Measurements from ENCODE around the gene PGAP3. TPM values are rescaled to one million over a fixed set of nuclear protein-coding genes. Genes with fewer than 3 reads are reported as not detected.
A peak's percentile ranks its signal among the peaks of the same experiment; 100 is the strongest.

Gene PGAP3
- total RNA-seq, 1 donor from 2014 or later: 12.2 TPM

- no peak for FAIRE-seq
- peak overlapping the region; percentile 64 for H2AFZ ChIP-seq (ENCODE audit: low read depth, low read length)
- no peak for TF ChIP-seq EZH2 (IDR thresholded peaks at IDR 0.05; ENCODE audit: insufficient read depth, low read length)
- TF ChIP-seq, protein P1, sequence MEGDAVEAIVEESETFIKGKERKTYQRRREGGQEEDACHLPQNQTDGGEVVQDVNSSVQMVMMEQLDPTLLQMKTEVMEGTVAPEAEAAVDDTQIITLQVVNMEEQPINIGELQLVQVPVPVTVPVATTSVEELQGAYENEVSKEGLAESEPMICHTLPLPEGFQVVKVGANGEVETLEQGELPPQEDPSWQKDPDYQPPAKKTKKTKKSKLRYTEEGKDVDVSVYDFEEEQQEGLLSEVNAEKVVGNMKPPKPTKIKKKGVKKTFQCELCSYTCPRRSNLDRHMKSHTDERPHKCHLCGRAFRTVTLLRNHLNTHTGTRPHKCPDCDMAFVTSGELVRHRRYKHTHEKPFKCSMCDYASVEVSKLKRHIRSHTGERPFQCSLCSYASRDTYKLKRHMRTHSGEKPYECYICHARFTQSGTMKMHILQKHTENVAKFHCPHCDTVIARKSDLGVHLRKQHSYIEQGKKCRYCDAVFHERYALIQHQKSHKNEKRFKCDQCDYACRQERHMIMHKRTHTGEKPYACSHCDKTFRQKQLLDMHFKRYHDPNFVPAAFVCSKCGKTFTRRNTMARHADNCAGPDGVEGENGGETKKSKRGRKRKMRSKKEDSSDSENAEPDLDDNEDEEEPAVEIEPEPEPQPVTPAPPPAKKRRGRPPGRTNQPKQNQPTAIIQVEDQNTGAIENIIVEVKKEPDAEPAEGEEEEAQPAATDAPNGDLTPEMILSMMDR (IDR thresholded peaks at IDR 0.05; ENCODE audit: insufficient read depth, low read depth, low read length): no peak
- peaks cover 72% of the 10 kb centered on the region for H3K27me3 Mint-ChIP-seq (ENCODE audit: low read depth, unreplicated experiment)
- no peak overlapping the region for H3K4me3 ChIP-seq (ENCODE audit: insufficient read depth, low read depth, low read length)
- peaks cover 34% of the 10 kb centered on the region for H3K27me3 ChIP-seq (ENCODE audit: insufficient read depth, low read length)
- H3K4me1 Mint-ChIP-seq (ENCODE audit: low read depth, unreplicated experiment): no peaks in the 10 kb centered on the region
- H3K36me3 Mint-ChIP-seq (ENCODE audit: low read depth, unreplicated experiment): no peaks in the 10 kb centered on the region
- H3K27ac Mint-ChIP-seq (ENCODE audit: unreplicated experiment): no peak overlapping the region
- H3K27ac ChIP-seq (ENCODE audit: low read depth, low read length): no peak overlapping the region
- H3K36me3 ChIP-seq (ENCODE audit: insufficient read depth, low read length): no peaks in the 10 kb centered on the region
- H3K4me1 ChIP-seq (ENCODE audit: insufficient read depth, low read length): peaks cover 13% of the 10 kb centered on the region
- no peak overlapping the region for H3K4me3 Mint-ChIP-seq (ENCODE audit: unreplicated experiment)
- no peaks in the 10 kb centered on the region for H3K79me2 ChIP-seq (ENCODE audit: insufficient read depth, low read length)
- H3K9me3 ChIP-seq (ENCODE audit: insufficient read depth, low read depth, low read length): no peaks in the 10 kb centered on the region
- H3K9me3 Mint-ChIP-seq (ENCODE audit: unreplicated experiment): no peaks in the 10 kb centered on the region
- peak overlapping the region; percentile 71 for H3K4me2 ChIP-seq (ENCODE audit: low read length)
- DNase-seq (ENCODE audit: low read depth): no peak
- H3K9ac ChIP-seq (ENCODE audit: low read length): no peak overlapping the region
- no peaks in the 10 kb centered on the region for H4K20me1 ChIP-seq (ENCODE audit: insufficient read depth, low read length)
Measured at GRCh38 chr17:39622380-39623006, 65.4 kb downstream of the PGAP3 start.

DNA sequence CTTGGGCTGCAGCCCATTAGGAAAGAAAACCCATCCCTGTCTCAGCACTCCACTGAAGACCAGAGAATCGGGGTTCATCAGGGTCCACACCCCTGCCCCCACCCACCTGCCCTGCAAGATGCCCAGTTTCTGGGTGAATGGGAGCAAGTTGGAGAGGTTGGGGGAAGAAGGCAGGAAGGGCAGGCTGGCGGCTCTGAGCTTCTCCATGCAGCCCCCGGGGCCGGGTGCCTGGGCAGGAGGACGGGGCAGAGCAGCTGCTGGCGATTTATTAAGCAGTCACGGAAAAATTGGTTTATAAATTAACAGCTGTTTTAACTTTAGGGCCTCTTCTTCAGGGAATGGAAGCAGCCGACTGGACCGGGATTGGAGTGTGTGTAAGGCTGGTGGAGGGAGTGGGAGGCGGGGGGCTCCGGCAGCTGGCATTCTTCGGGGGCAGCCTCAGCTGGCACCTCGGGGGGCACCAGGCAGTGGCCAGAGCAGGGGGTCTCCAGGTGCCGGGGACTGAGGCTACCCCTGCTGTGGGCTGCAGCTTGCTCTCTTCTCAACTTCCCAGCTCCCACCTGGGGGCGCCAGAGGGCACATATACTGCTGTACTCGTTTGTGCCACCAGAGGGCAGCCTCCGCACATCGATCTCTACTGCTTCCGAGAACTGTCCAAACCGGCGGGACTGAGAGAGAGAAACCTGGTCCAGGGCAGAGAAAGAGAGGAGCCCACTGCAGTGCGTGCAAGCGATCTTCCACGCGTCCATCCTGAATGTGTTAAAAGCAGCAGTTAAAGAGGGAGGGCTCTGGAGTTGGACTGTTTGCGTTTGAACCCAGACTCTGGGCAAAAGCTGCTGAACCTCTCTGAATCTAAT is 66.1 kb downstream of the PGAP3 start:
- no peak overlapping the region for H3K9ac ChIP-seq (ENCODE audit: low read length)
- Mint-ChIP-seq H3K4me1 (ENCODE audit: low read depth, unreplicated experiment) (no peaks in the 10 kb centered on the region), H3K4me3 (ENCODE audit: unreplicated experiment) (peak overlapping the region; percentile 47), H3K36me3 (ENCODE audit: low read depth, unreplicated experiment) (no peaks in the 10 kb centered on the region), H3K9me3 (ENCODE audit: unreplicated experiment) (no peaks in the 10 kb centered on the region), H3K27me3 (ENCODE audit: low read depth, unreplicated experiment) (peaks cover 77% of the 10 kb centered on the region), H3K27ac (ENCODE audit: unreplicated experiment) (no peak overlapping the region)
- peak overlapping the region; percentile 64 for H2AFZ ChIP-seq (ENCODE audit: low read depth, low read length)
- DNase-seq (ENCODE audit: low read depth): peak; percentile 31
- peaks cover 12% of the 10 kb centered on the region for H3K4me1 ChIP-seq (ENCODE audit: insufficient read depth, low read length)
- no peaks in the 10 kb centered on the region for H3K79me2 ChIP-seq (ENCODE audit: insufficient read depth, low read length)
- TF ChIP-seq EZH2 (IDR thresholded peaks at IDR 0.05; ENCODE audit: insufficient read depth, low read length): no peak
- TF ChIP-seq, protein P1 (IDR thresholded peaks at IDR 0.05; ENCODE audit: insufficient read depth, low read depth, low read length): peak; percentile 100
- FAIRE-seq: no peak
- H4K20me1 ChIP-seq (ENCODE audit: insufficient read depth, low read length): no peaks in the 10 kb centered on the region
- H3K27me3 ChIP-seq (ENCODE audit: insufficient read depth, low read length): peaks cover 34% of the 10 kb centered on the region
- no peaks in the 10 kb centered on the region for H3K9me3 ChIP-seq (ENCODE audit: insufficient read depth, low read depth, low read length)
- H3K27ac ChIP-seq (ENCODE audit: low read depth, low read length): no peak overlapping the region
- H3K4me3 ChIP-seq (ENCODE audit: insufficient read depth, low read depth, low read length): no peak overlapping the region
- no peaks in the 10 kb centered on the region for H3K36me3 ChIP-seq (ENCODE audit: insufficient read depth, low read length)
- peak overlapping the region; percentile 71 for H3K4me2 ChIP-seq (ENCODE audit: low read length)

Small RNAs within 50 kb of the gene (microRNA-seq; reads per million reads assigned to microRNA genes)
- gene MIR4728: 6.8 reads per million, percentile 28 among the genes with 10 or more reads in this experiment

Other genes with a start within 250 kb of the PGAP3 start
- gene MED1, start 236.8 kb downstream of the PGAP3 start, total RNA-seq: 43.8 and 46.6 TPM in 2 replicates
- gene CDK12, start 226.6 kb downstream of the PGAP3 start, total RNA-seq: 55.7 and 56.6 TPM in 2 replicates
- gene NEUROD2, start 80.1 kb downstream of the PGAP3 start, total RNA-seq: not detected in 2 replicates
- gene PPP1R1B, start 61.1 kb downstream of the PGAP3 start, total RNA-seq: 0.26 and 0.39 TPM in 2 replicates
- 51.2 and 62.1 TPM in 2 replicates for gene STARD3, start 50.9 kb downstream of the PGAP3 start, total RNA-seq
- 0.98 and 1.4 TPM in 2 replicates for gene TCAP, start 22.7 kb downstream of the PGAP3 start, total RNA-seq
- 0.59 and 1.5 TPM in 2 replicates for gene PNMT, start 19.6 kb downstream of the PGAP3 start, total RNA-seq
- 64.0 and 70.4 TPM in 2 replicates for gene ERBB2, start 12.0 kb upstream of the PGAP3 start, total RNA-seq
- gene MIEN1, start 42.5 kb upstream of the PGAP3 start, total RNA-seq: 38.9 and 41.3 TPM in 2 replicates
- 1.8 and 3.3 TPM in 2 replicates for gene GRB7, start 49.9 kb upstream of the PGAP3 start, total RNA-seq
- 0.34 and 0.41 TPM in 2 replicates for gene IKZF3, start 176.3 kb upstream of the PGAP3 start, total RNA-seq
- not detected in 2 replicates for gene ZPBP2, start 180.1 kb upstream of the PGAP3 start, total RNA-seq
- gene GSDMB, start 230.6 kb upstream of the PGAP3 start, total RNA-seq: 12.1 and 12.4 TPM in 2 replicates
- 65.3 and 70.2 TPM in 2 replicates for gene ORMDL3, start 239.5 kb upstream of the PGAP3 start, total RNA-seq
- gene LRRC3C, start 239.7 kb upstream of the PGAP3 start, total RNA-seq: not detected in 2 replicates